H1 (cell line): Measurements from ENCODE around the gene EFCAB6. TPM values are rescaled to one million over a fixed set of nuclear protein-coding genes. Genes with fewer than 3 reads are reported as not detected.

Source experiments
- CTCF ChIA-PET: fragments of 300-600 bp; sonication (Branson Sonifier 250); formaldehyde crosslinking; loops from one replicate; lab custom pipeline; 2021; ENCODE audit not compliant: partially characterized antibody; lab: Charles Lee
- POLR2A ChIA-PET: fragments of 300-600 bp; sonication (Branson Sonifier 250); formaldehyde crosslinking; loops from one replicate; lab custom pipeline; 2021; ENCODE audit warnings: inconsistent platforms; ENCODE audit not compliant: partially characterized antibody; lab: Charles Lee
- DNase-seq, 2 experiments: peaks; one replicate each; pipeline versions ENCODE4 v3.0.0 to v3.0.0-alpha.2; 2010 to 2022; ENCODE audit warnings: low spot score in 2 of 2, low read depth in 1 of 2, mixed read lengths in 1 of 2
- FAIRE-seq: peaks from 2 replicates; lab custom pipeline; 2011; peaks lifted over from hg19 to GRCh38; lab: Jason Lieb, UNC
- H2AFZ ChIP-seq: 2 replicates; pipeline ENCODE4 v1.8.1; 2012; ENCODE audit warnings: low read length, inconsistent platforms
- H2AK5ac ChIP-seq: 2 replicates; pipeline ENCODE4 v1.6.1; 2013; ENCODE audit warnings: low read depth, low read length
- H2BK120ac ChIP-seq: replicated peaks from 2 replicates; pipeline ENCODE3; 2013; ENCODE audit warnings: low read depth, low read length, inconsistent platforms
- H2BK12ac ChIP-seq: 2 replicates; pipeline ENCODE4 v1.6.1; 2013; ENCODE audit warnings: low read depth, low read length
- H2BK15ac ChIP-seq: 2 replicates; pipeline ENCODE4 v1.6.1; 2013; ENCODE audit warnings: low read length
- H2BK20ac ChIP-seq: 2 replicates; pipeline ENCODE4 v1.6.1; 2013; ENCODE audit warnings: low read length
- H2BK5ac ChIP-seq: 2 replicates; pipeline ENCODE4 v1.6.1; 2013; ENCODE audit warnings: low read depth, low read length
- H3K14ac ChIP-seq: 2 replicates; pipeline ENCODE4 v1.6.1; 2013; ENCODE audit warnings: inconsistent platforms; ENCODE audit not compliant: insufficient read length
- H3K18ac ChIP-seq: 2 replicates; pipeline ENCODE4 v1.6.1; 2013; ENCODE audit warnings: low read length; ENCODE audit errors: extremely low read depth
- H3K23ac ChIP-seq: 2 replicates; pipeline ENCODE4 v1.6.1; 2013; ENCODE audit warnings: inconsistent platforms; ENCODE audit not compliant: insufficient read length
- H3K23me2 ChIP-seq: 2 replicates; pipeline ENCODE4 v1.6.1; 2013; ENCODE audit warnings: low read depth, low read length
- H3K27ac ChIP-seq: 2 replicates; pipeline ENCODE4 v1.6.1; 2011; ENCODE audit warnings: low read depth, low read length, inconsistent platforms
- H3K27me3 ChIP-seq, 4 experiments: replicated peaks in 1 of 4; 1 replicate in 1 of 4; 2 replicates in 3 of 4; pipeline versions ENCODE4 v1.6.1 to v1.8.1; 2011 to 2013; ENCODE audit warnings: low read length in 3 of 4, mild to moderate bottlenecking in 3 of 4, inconsistent platforms in 2 of 4, mixed read lengths in 2 of 4, moderate library complexity in 1 of 4; ENCODE audit not compliant: control insufficient read depth in 3 of 4, insufficient read depth in 3 of 4; ENCODE audit errors: extremely low read depth in 1 of 4
- H3K36me3 ChIP-seq, 4 experiments: 2 replicates each; pipeline versions ENCODE4 v1.6.1 to v1.8.1; 2011 to 2013; ENCODE audit warnings: mild to moderate bottlenecking in 4 of 4, low read length in 3 of 4, moderate library complexity in 2 of 4, control low read depth in 1 of 4, inconsistent platforms in 1 of 4; ENCODE audit not compliant: insufficient read depth in 4 of 4, control insufficient read depth in 2 of 4
- H3K4ac ChIP-seq: replicated peaks from 2 replicates; pipeline ENCODE3; 2013; ENCODE audit warnings: low read length, low read depth, mixed read lengths, inconsistent platforms; ENCODE audit not compliant: insufficient read length
- H3K4me1 ChIP-seq, 4 experiments: replicated peaks in 1 of 4; 1 replicate in 1 of 4; 2 replicates in 3 of 4; pipeline versions ENCODE4 v1.6.1 to v1.8.1; 2011 to 2013; ENCODE audit warnings: low read length in 3 of 4, inconsistent platforms in 2 of 4, mixed read lengths in 1 of 4; ENCODE audit not compliant: insufficient read depth in 4 of 4, control insufficient read depth in 3 of 4
- H3K4me2 ChIP-seq, 2 experiments: 2 replicates each; pipeline versions ENCODE4 v1.6.1 to v1.8.1; 2011 to 2013; ENCODE audit warnings: low read depth in 2 of 2, low read length in 2 of 2, control low read depth in 1 of 2, inconsistent platforms in 1 of 2, mild to moderate bottlenecking in 1 of 2; ENCODE audit not compliant: insufficient read depth in 1 of 2
- H3K4me3 ChIP-seq, 4 experiments: fragments of 200-600, 300-600 bp in 1 of 4; sonication (generic), shearing (Covaris generic), sonication (Bioruptor Twin) in 1 of 4; 2 replicates each; pipeline versions ENCODE4 v1.5.1 to v1.8.1; 2011 to 2016; ENCODE audit warnings: low read length in 4 of 4, low read depth in 3 of 4, control low read depth in 2 of 4, inconsistent platforms in 2 of 4, mild to moderate bottlenecking in 2 of 4, mixed read lengths in 1 of 4, moderate library complexity in 1 of 4; ENCODE audit not compliant: insufficient read depth in 2 of 4; ENCODE audit errors: extremely low read depth in 1 of 4
- H3K56ac ChIP-seq: replicated peaks from 2 replicates; pipeline ENCODE3; 2013; ENCODE audit warnings: low read depth, mild to moderate bottlenecking, mixed read lengths, low read length, inconsistent platforms; ENCODE audit not compliant: insufficient read length
- H3K79me1 ChIP-seq: 2 replicates; pipeline ENCODE4 v1.6.1; 2013; ENCODE audit warnings: low read depth, low read length, control low read depth
- H3K79me2 ChIP-seq, 2 experiments: 2 replicates each; pipeline versions ENCODE4 v1.6.1 to v1.8.1; 2012 to 2013; ENCODE audit warnings: low read length in 2 of 2, mild to moderate bottlenecking in 2 of 2, inconsistent platforms in 1 of 2; ENCODE audit not compliant: insufficient read depth in 2 of 2, control insufficient read depth in 1 of 2
- H3K9ac ChIP-seq, 4 experiments: replicated peaks in 1 of 4; 1 replicate in 1 of 4; 2 replicates in 3 of 4; pipeline versions ENCODE4 v1.6.1 to v1.8.1; 2011 to 2013; ENCODE audit warnings: low read depth in 3 of 4, low read length in 3 of 4, control low read depth in 2 of 4, mild to moderate bottlenecking in 2 of 4, moderate library complexity in 2 of 4, inconsistent platforms in 1 of 4; ENCODE audit errors: extremely low read depth in 1 of 4
- H3K9me3 ChIP-seq, 2 experiments: 2 replicates each; pipeline versions ENCODE4 v1.6.1 to v1.8.1; 2012 to 2013; ENCODE audit warnings: mild to moderate bottlenecking in 2 of 2, moderate library complexity in 2 of 2, control low read depth in 1 of 2, inconsistent platforms in 1 of 2, low read depth in 1 of 2, low read length in 1 of 2, mixed read lengths in 1 of 2; ENCODE audit not compliant: insufficient read depth in 2 of 2
- H4K20me1 ChIP-seq, 2 experiments: replicated peaks in 1 of 2; 2 replicates each; pipeline versions ENCODE3 to v1.8.1; 2011 to 2013; ENCODE audit warnings: inconsistent platforms in 2 of 2, low read length in 2 of 2, mild to moderate bottlenecking in 1 of 2; ENCODE audit not compliant: insufficient read depth in 2 of 2, control insufficient read depth in 1 of 2
- H4K5ac ChIP-seq: 2 replicates; pipeline ENCODE4 v1.6.1; 2013; ENCODE audit warnings: low read length, low read depth, mixed read lengths, inconsistent platforms; ENCODE audit not compliant: insufficient read length
- H4K8ac ChIP-seq: 2 replicates; pipeline ENCODE4 v1.8.0; 2013; ENCODE audit warnings: mild to moderate bottlenecking, moderate library complexity, low read length, inconsistent platforms; ENCODE audit not compliant: insufficient read depth; ENCODE audit errors: extremely low read depth
- H4K91ac ChIP-seq: replicated peaks from 2 replicates; pipeline ENCODE3; 2013; ENCODE audit warnings: low read length, mixed read lengths, inconsistent platforms; ENCODE audit not compliant: insufficient read length
- BACH1 ChIP-seq: IDR thresholded peaks from 2 replicates; pipeline ENCODE4 v1.6.1; 2012; ENCODE audit warnings: low read length, improper control_type of control experiment
- BRCA1 ChIP-seq: IDR thresholded peaks from 2 replicates; pipeline ENCODE4 v1.6.1; 2012; ENCODE audit warnings: low read depth, low read length, improper control_type of control experiment
- EP300 ChIP-seq, 2 experiments: IDR thresholded peaks; 1 replicate in 1 of 2; 2 replicates in 1 of 2; pipeline ENCODE4 v1.6.1; 2011 to 2012; ENCODE audit warnings: low read depth in 2 of 2, low read length in 2 of 2, mild to moderate bottlenecking in 2 of 2, borderline replicate concordance in 1 of 2, inconsistent platforms in 1 of 2, moderate library complexity in 1 of 2
- HDAC6 ChIP-seq: IDR thresholded peaks from one replicate; pipeline ENCODE4 v1.7.1; 2012; ENCODE audit warnings: low read depth, mild to moderate bottlenecking, inconsistent platforms, low read length, moderate library complexity
- JUN ChIP-seq: IDR thresholded peaks from 2 replicates; pipeline ENCODE4 v1.6.1; 2011; ENCODE audit warnings: low read depth, mild to moderate bottlenecking, improper control_type of control experiment, low read length
- KDM1A ChIP-seq: fragments of 200-600, 300-600 bp; sonication (generic); IDR thresholded peaks from 2 replicates; pipeline ENCODE4 v1.7.1; 2016; ENCODE audit warnings: mild to moderate bottlenecking, low read length, borderline replicate concordance
- KDM5A ChIP-seq: fragments of 200-600 bp; IDR thresholded peaks from 2 replicates; pipeline ENCODE4 v1.7.1; 2012; ENCODE audit warnings: mild to moderate bottlenecking, low read length, inconsistent platforms, mixed read lengths
- NRF1 ChIP-seq: IDR thresholded peaks from 2 replicates; pipeline ENCODE4 v1.6.1; 2011; ENCODE audit warnings: mild to moderate bottlenecking, low read depth, low read length, improper control_type of control experiment
- RAD21 ChIP-seq, 2 experiments: IDR thresholded peaks in 1 of 2; conservative IDR thresholded peaks in 1 of 2; 2 replicates each; pipeline ENCODE4 v1.6.1; 2011; ENCODE audit warnings: low read depth in 2 of 2, low read length in 2 of 2, improper control_type of control experiment in 1 of 2, inconsistent platforms in 1 of 2, mild to moderate bottlenecking in 1 of 2, moderate library complexity in 1 of 2
- RNF2 ChIP-seq: fragments of 200-900, 300-1000 bp; sonication (generic); IDR thresholded peaks from 2 replicates; pipeline ENCODE4 v1.7.1; 2016; ENCODE audit warnings: borderline replicate concordance, low read depth, mild to moderate bottlenecking, antibody characterized with exemption, low read length; ENCODE audit not compliant: poor library complexity, severe bottlenecking; ENCODE audit errors: missing control alignments
- SIX5 ChIP-seq: IDR thresholded peaks from 2 replicates; pipeline ENCODE4 v1.6.1; 2011; ENCODE audit warnings: mild to moderate bottlenecking, low read depth, low read length
- SP4 ChIP-seq: IDR thresholded peaks from 2 replicates; pipeline ENCODE4 v1.6.1; 2012; ENCODE audit warnings: low read length, inconsistent platforms
- WGBS, 2 experiments: shearing (Covaris generic) in 1 of 2; methylation state at CpG; one replicate each; pipeline versions ENCODE4 v1.1.6 to v1.1.7; 2013 to 2015; ENCODE audit warnings: low lambda C conversion rate in 2 of 2, mixed read lengths in 2 of 2, inconsistent platforms in 1 of 2, low coverage in 1 of 2, missing lambda C conversion rate in 1 of 2; ENCODE audit not compliant: insufficient replicate concordance in 2 of 2, insufficient coverage in 1 of 2, insufficient read length in 1 of 2; ENCODE audit errors: extremely low coverage in 1 of 2, missing lambda C conversion rate in 1 of 2; 5-methylcytosine and 5-hydroxymethylcytosine counted together
- polyA plus RNA-seq, 7 experiments: library from polyadenylated mRNA; depleted of rRNA in 3 of 7; stranded (reverse) in 5 of 7; unstranded in 2 of 7; fragments of >200 nt in 5 of 7; fragments of 200-250 nt in 2 of 7; gene quantifications; 1 replicate in 5 of 7; 2 replicates in 1 of 7; 4 replicates in 1 of 7; pipeline versions ENCODE4 v1.2.1 to v1.2.3, GENCODE V29; 2011 to 2013; ENCODE audit warnings: missing spikeins in 2 of 7, mixed read lengths in 2 of 7
- total RNA-seq: library from RNA; stranded (reverse); fragmentation: NEBNext Ultra II Directional; extraction: Animal tissue kit (Norgen Biotek cat#: 25700); gene quantifications from 2 replicates; pipeline ENCODE4 v1.2.1, GENCODE V29; 2021

The EFCAB6 gene
- total and polyA plus RNA-seq, 2 of the 8 experiments (the other 6 are each of a cell fraction or from before 2014, with no cell fraction given), result 0.32 to 1.7 TPM

DNA sequence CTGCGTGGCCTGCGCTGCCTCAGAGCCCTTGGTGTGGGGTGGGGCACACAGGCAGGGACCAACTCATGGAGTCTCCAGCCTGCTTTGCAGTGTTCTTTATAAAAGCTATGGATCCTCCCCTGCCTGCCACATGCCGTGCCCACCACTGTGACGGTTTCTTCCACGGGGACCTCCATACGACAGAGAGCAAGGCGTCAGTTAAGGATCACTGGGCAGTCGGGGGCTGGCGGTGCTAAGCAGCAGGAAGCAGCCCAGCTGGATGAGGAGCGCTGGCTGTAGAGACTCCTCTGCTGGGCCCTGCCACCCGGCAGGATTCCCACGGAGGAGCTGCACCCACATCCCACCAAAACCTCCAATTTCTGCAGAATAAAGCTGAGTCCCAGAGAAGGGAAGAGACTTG lies 23.1 kb upstream of the EFCAB6 start:
- no peaks in the 10 kb centered on the region for H3K79me2 ChIP-seq
- H2BK5ac ChIP-seq, result no peak overlapping the region
- H2BK12ac ChIP-seq, result no peak overlapping the region
- H3K14ac ChIP-seq, result no peak overlapping the region
- no peak for TF ChIP-seq RNF2
- no peak for TF ChIP-seq JUN
- no peak for TF ChIP-seq BACH1
- TF ChIP-seq KDM1A, result no peak
- TF ChIP-seq KDM5A, result no peak
- TF ChIP-seq BRCA1, result no peak
- TF ChIP-seq SIX5, result no peak
- no peak for TF ChIP-seq HDAC6
- TF ChIP-seq NRF1, result no peak
- TF ChIP-seq EP300 (IDR thresholded peaks at IDR 0.05; ENCODE audit: borderline replicate concordance in 1 of 2, low read depth in 2 of 2, low read length in 2 of 2), result no peak
- no peak for TF ChIP-seq RAD21 (IDR thresholded peaks at IDR 0.05 in 1 of 2, conservative IDR thresholded peaks at IDR 0.05 in 1 of 2; ENCODE audit: low read depth in 2 of 2, low read length in 2 of 2)
- no peak for TF ChIP-seq SP4
- no peak overlapping the region for H3K23ac ChIP-seq
- H3K27me3 ChIP-seq, result no peaks in the 10 kb centered on the region
- DNase-seq (no peak), FAIRE-seq (no peak)
- no peak overlapping the region for H2AFZ ChIP-seq
- no peak overlapping the region for H3K4ac ChIP-seq
- POLR2A ChIA-PET, result interaction anchor here (1.2 to 3.5 kb wide), 4 partner anchors 8 to 19 kb away, joined by 3 to 12 read pairs (median 4); no protein-coding TSS in a partner anchor
- H3K56ac ChIP-seq, result no peak overlapping the region
- H4K5ac ChIP-seq, result no peak overlapping the region
- no peak overlapping the region for H4K91ac ChIP-seq
- H3K23me2 ChIP-seq, result no peaks in the 10 kb centered on the region
- peaks cover 2 to 10% of the 10 kb centered on the region in 2 experiments for H4K20me1 ChIP-seq
- H4K8ac ChIP-seq, result no peak overlapping the region
- H3K4me3 ChIP-seq, result no peak overlapping the region
- no peak overlapping the region for H3K27ac ChIP-seq
- 94% methylated on average over 12 of the region's 12 CpGs; no CpG with 5 or more reads in 1 of the 2 experiments for WGBS, 2 experiments
- H3K9ac ChIP-seq, result no peak overlapping the region
- H3K9me3 ChIP-seq, result no peaks in the 10 kb centered on the region
- H2BK20ac ChIP-seq, result no peak overlapping the region
- no peak overlapping the region for H3K18ac ChIP-seq
- peaks cover 12% of the 10 kb centered on the region; the same call in 1 of the 2 replicates for H3K79me1 ChIP-seq
- no peak overlapping the region for H2AK5ac ChIP-seq
- CTCF ChIA-PET, result interaction anchor here (0.7 to 1.8 kb wide), 6 partner anchors 9 to 534 kb away, joined by 3 to 5 read pairs (median 4); no protein-coding TSS in a partner anchor
- H2BK15ac ChIP-seq, result no peak overlapping the region
- no peaks in the 10 kb centered on the region; a peak in 1 of 7 replicates for H3K4me1 ChIP-seq
- peaks cover 0 to 11% (median 1%) of the 10 kb centered on the region in 4 experiments; a peak in 5 of 8 replicates for H3K36me3 ChIP-seq
- no peak overlapping the region for H3K4me2 ChIP-seq
- H2BK120ac ChIP-seq, result no peak overlapping the region
